ENCODE measurements around the gene ADGRD2.

ADGRD2 gene

GRCh38 chr9:124493794-124494479 is 43.7 kb downstream of the ADGRD2 start:
- Histone ChIP-seq H3K27me3 (ENCODE audit: control insufficient read depth, low read length) (no peaks in the 10 kb centered on the region), H3K4me3 (ENCODE audit: low read length) (no peak overlapping the region), H3F3A (ENCODE audit: control insufficient read depth, insufficient read depth) (no peaks in the 10 kb centered on the region), H3K9me3 (ENCODE audit: control insufficient read depth, insufficient read depth, low read length) (no peaks in the 10 kb centered on the region), H3K36me3 (ENCODE audit: control insufficient read depth, low read length) (no peaks in the 10 kb centered on the region), H3K27ac (ENCODE audit: low read depth, low read length) (no peak overlapping the region), H3K9me2 (replicated peaks; ENCODE audit: control insufficient read depth, low read length) (no peaks in the 10 kb centered on the region), H3K79me2 (ENCODE audit: control insufficient read depth, low read length) (no peaks in the 10 kb centered on the region), H3K4me2 (ENCODE audit: low read length) (no peak overlapping the region), H4K20me1 (ENCODE audit: control insufficient read depth, insufficient read depth, low read depth, low read length) (no peaks in the 10 kb centered on the region), H3K4me1 (ENCODE audit: control insufficient read depth, low read length) (no peaks in the 10 kb centered on the region)
- TF ChIP-seq EZH2phosphoT487 (IDR thresholded peaks at IDR 0.05; ENCODE audit: borderline replicate concordance, low read length): no peak
- TF ChIP-seq CTCF (IDR thresholded peaks at IDR 0.05; ENCODE audit: low read depth, low read length, poor library complexity, severe bottlenecking): no peak

- H3K36me3 ChIP-seq (ENCODE audit: control insufficient read depth, low read length): no peaks in the 10 kb centered on the region
- H3K79me2 ChIP-seq (ENCODE audit: control insufficient read depth, low read length): no peaks in the 10 kb centered on the region
- no peaks in the 10 kb centered on the region for H3K9me2 ChIP-seq (replicated peaks; ENCODE audit: control insufficient read depth, low read length)
- no peaks in the 10 kb centered on the region for H4K20me1 ChIP-seq (ENCODE audit: control insufficient read depth, insufficient read depth, low read depth, low read length)
- no peak overlapping the region for H3K4me3 ChIP-seq (ENCODE audit: low read length)
- no peaks in the 10 kb centered on the region for H3K9me3 ChIP-seq (ENCODE audit: control insufficient read depth, insufficient read depth, low read length)
- no peaks in the 10 kb centered on the region for H3K27me3 ChIP-seq (ENCODE audit: control insufficient read depth, low read length)
- no peak overlapping the region for H3K27ac ChIP-seq (ENCODE audit: low read depth, low read length)
- TF ChIP-seq CTCF (IDR thresholded peaks at IDR 0.05; ENCODE audit: low read depth, low read length, poor library complexity, severe bottlenecking) (no peak), EZH2phosphoT487 (IDR thresholded peaks at IDR 0.05; ENCODE audit: borderline replicate concordance, low read length) (no peak)
- H3F3A ChIP-seq (ENCODE audit: control insufficient read depth, insufficient read depth): no peaks in the 10 kb centered on the region
- no peaks in the 10 kb centered on the region for H3K4me1 ChIP-seq (ENCODE audit: control insufficient read depth, low read length)
- no peak overlapping the region for H3K4me2 ChIP-seq (ENCODE audit: low read length)
Measured at GRCh38 chr9:124495126-124496074, 45.1 kb downstream of the ADGRD2 start.

DNA sequence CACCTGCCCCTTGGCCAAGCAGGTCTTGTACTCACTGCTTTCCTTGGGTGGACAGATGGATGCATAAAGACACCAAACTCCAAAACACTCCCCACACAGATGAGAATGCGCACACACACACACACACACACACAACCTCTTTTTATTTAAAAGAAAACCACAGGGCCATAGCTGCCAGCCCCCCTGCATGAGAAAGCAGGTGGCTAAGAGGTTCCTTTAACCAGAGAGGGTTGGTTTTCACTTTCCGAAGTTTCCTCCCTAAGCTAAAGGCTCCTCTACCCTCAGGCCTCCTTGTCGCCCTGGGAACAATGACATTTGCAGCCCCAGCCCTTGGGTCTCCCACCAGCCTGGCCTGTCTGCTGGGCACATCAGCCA is 45.8 kb downstream of the ADGRD2 start:
- Histone ChIP-seq H3K27me3 (ENCODE audit: control insufficient read depth, low read length) (no peaks in the 10 kb centered on the region), H3K4me2 (ENCODE audit: low read length) (no peak overlapping the region)
- no peak for TF ChIP-seq CTCF (IDR thresholded peaks at IDR 0.05; ENCODE audit: low read depth, low read length, poor library complexity, severe bottlenecking)
- TF ChIP-seq EZH2phosphoT487 (IDR thresholded peaks at IDR 0.05; ENCODE audit: borderline replicate concordance, low read length): no peak

More for the DNA sequence above, 45.8 kb downstream of the ADGRD2 start:
- Histone ChIP-seq H3K27ac (ENCODE audit: low read depth, low read length) (no peak overlapping the region), H3K36me3 (ENCODE audit: control insufficient read depth, low read length) (no peaks in the 10 kb centered on the region), H3K9me3 (ENCODE audit: control insufficient read depth, insufficient read depth, low read length) (no peaks in the 10 kb centered on the region), H3K79me2 (ENCODE audit: control insufficient read depth, low read length) (no peaks in the 10 kb centered on the region), H3K9me2 (replicated peaks; ENCODE audit: control insufficient read depth, low read length) (no peaks in the 10 kb centered on the region), H3K4me1 (ENCODE audit: control insufficient read depth, low read length) (no peaks in the 10 kb centered on the region), H3K4me3 (ENCODE audit: low read length) (no peak overlapping the region), H3F3A (ENCODE audit: control insufficient read depth, insufficient read depth) (no peaks in the 10 kb centered on the region), H4K20me1 (ENCODE audit: control insufficient read depth, insufficient read depth, low read depth, low read length) (no peaks in the 10 kb centered on the region)

Data from DOHH2 (cell line).